ENCODE results near the gene MCEMP1.
A peak's percentile ranks its signal among the peaks of the same experiment; 100 is the strongest.

The MCEMP1 gene

GRCh38 chr19:7652061-7652641, 24.7 kb upstream of the MCEMP1 start:
- Histone ChIP-seq H3K79me2 (ENCODE audit: insufficient read depth, low read length) (no peaks in the 10 kb centered on the region), H3K36me3 (ENCODE audit: low read length) (no peaks in the 10 kb centered on the region), H4K20me1 (ENCODE audit: low read depth, low read length) (no peaks in the 10 kb centered on the region), H3K27ac (ENCODE audit: low read depth, low read length) (no peak overlapping the region), H2AFZ (ENCODE audit: low read depth, low read length, severe bottlenecking) (peak overlapping the region; percentile 69), H3F3A (ENCODE audit: insufficient read depth) (no peaks in the 10 kb centered on the region), H3K4me3 (ENCODE audit: insufficient read depth, low read length, poor library complexity, severe bottlenecking) (no peak overlapping the region), H3K4me2 (ENCODE audit: low read depth, low read length, poor library complexity, severe bottlenecking) (peak overlapping the region; percentile 65), H3K9ac (ENCODE audit: low read length) (no peak overlapping the region; the same call in 1 of the 2 replicates), H3K27me3 (ENCODE audit: low read length) (no peaks in the 10 kb centered on the region), H3K9me2 (replicated peaks; ENCODE audit: insufficient read depth, low read length) (no peaks in the 10 kb centered on the region), H3K9me3 (ENCODE audit: insufficient read depth, low read length) (no peaks in the 10 kb centered on the region)
- no peak for TF ChIP-seq EZH2phosphoT487 (conservative IDR thresholded peaks at IDR 0.05; ENCODE audit: low read length)
- peak; percentile 92 for TF ChIP-seq CTCF (IDR thresholded peaks at IDR 0.05; ENCODE audit: insufficient read depth, low read length, poor library complexity, severe bottlenecking)

- Histone ChIP-seq H3K36me3 (ENCODE audit: low read length) (no peaks in the 10 kb centered on the region), H3F3A (ENCODE audit: insufficient read depth) (no peaks in the 10 kb centered on the region), H3K9me3 (ENCODE audit: insufficient read depth, low read length) (no peaks in the 10 kb centered on the region), H3K4me2 (ENCODE audit: low read depth, low read length, poor library complexity, severe bottlenecking) (no peak overlapping the region), H3K27me3 (ENCODE audit: low read length) (no peaks in the 10 kb centered on the region), H3K9ac (ENCODE audit: low read length) (no peak overlapping the region), H3K4me3 (ENCODE audit: insufficient read depth, low read length, poor library complexity, severe bottlenecking) (no peak overlapping the region), H2AFZ (ENCODE audit: low read depth, low read length, severe bottlenecking) (no peak overlapping the region), H3K27ac (ENCODE audit: low read depth, low read length) (no peak overlapping the region), H3K79me2 (ENCODE audit: insufficient read depth, low read length) (no peaks in the 10 kb centered on the region), H4K20me1 (ENCODE audit: low read depth, low read length) (no peaks in the 10 kb centered on the region), H3K9me2 (replicated peaks; ENCODE audit: insufficient read depth, low read length) (no peaks in the 10 kb centered on the region)
- TF ChIP-seq CTCF (IDR thresholded peaks at IDR 0.05; ENCODE audit: insufficient read depth, low read length, poor library complexity, severe bottlenecking) = no peak
- TF ChIP-seq EZH2phosphoT487 (conservative IDR thresholded peaks at IDR 0.05; ENCODE audit: low read length) = no peak
These were observed 22.5 kb upstream of the MCEMP1 start for GRCh38 chr19:7654401-7654800.

GRCh38 chr19:7655581-7655980, 21.3 kb upstream of the MCEMP1 start:
- no peak overlapping the region for H3K4me2 ChIP-seq (ENCODE audit: low read depth, low read length, poor library complexity, severe bottlenecking)
- no peaks in the 10 kb centered on the region for H4K20me1 ChIP-seq (ENCODE audit: low read depth, low read length)
- H3K36me3 ChIP-seq (ENCODE audit: low read length) = no peaks in the 10 kb centered on the region
- H3K27me3 ChIP-seq (ENCODE audit: low read length) = no peaks in the 10 kb centered on the region
- no peak overlapping the region for H2AFZ ChIP-seq (ENCODE audit: low read depth, low read length, severe bottlenecking)
- no peak overlapping the region for H3K27ac ChIP-seq (ENCODE audit: low read depth, low read length)
- no peaks in the 10 kb centered on the region for H3K79me2 ChIP-seq (ENCODE audit: insufficient read depth, low read length)
- no peak overlapping the region for H3K9ac ChIP-seq (ENCODE audit: low read length)
- no peak overlapping the region for H3K4me3 ChIP-seq (ENCODE audit: insufficient read depth, low read length, poor library complexity, severe bottlenecking)
- no peaks in the 10 kb centered on the region for H3K9me2 ChIP-seq (replicated peaks; ENCODE audit: insufficient read depth, low read length)
- TF ChIP-seq EZH2phosphoT487 (conservative IDR thresholded peaks at IDR 0.05; ENCODE audit: low read length) (no peak), CTCF (IDR thresholded peaks at IDR 0.05; ENCODE audit: insufficient read depth, low read length, poor library complexity, severe bottlenecking) (no peak)
- no peaks in the 10 kb centered on the region for H3F3A ChIP-seq (ENCODE audit: insufficient read depth)
- H3K9me3 ChIP-seq (ENCODE audit: insufficient read depth, low read length) = no peaks in the 10 kb centered on the region

Measured in SU-DHL-6 (cell line).